Activated CD8-positive, alpha-beta memory T cell treated with anti-CD3 and anti-CD28 coated beads for 36 hours (primary cell): ENCODE results near the gene MYO9B. TPM values are rescaled to one million over a fixed set of nuclear protein-coding genes. Genes with fewer than 3 reads are reported as not detected.

Experiments used
- CTCF ChIA-PET: fragments of 350-600 bp; sonication (Branson Sonifier 250); formaldehyde crosslinking; loops from one replicate; lab custom pipeline; 2021; ENCODE audit warnings: antibody characterized with exemption; lab: Charles Lee
- POLR2A ChIA-PET: fragments of 350-600 bp; sonication (Branson Sonifier 250); formaldehyde crosslinking; loops from one replicate; lab custom pipeline; 2021; ENCODE audit warnings: antibody characterized with exemption; lab: Charles Lee
- total RNA-seq, 2 experiments: library from RNA; stranded (reverse); gene quantifications; one replicate each; pipeline ENCODE4 v1.2.3, GENCODE V29; 2021

The MYO9B gene
- total RNA-seq, 2 experiments from 2014 or later = 100 to 105 TPM

- CTCF ChIA-PET = interaction anchor here (0.7 to 1.2 kb wide), 2 partner anchors 69 to 717 kb away, joined by 3 read pairs; partner anchors contain the start of genes C19orf44 and CALR3
- POLR2A ChIA-PET = no interaction called here
Observed at GRCh38 chr19:17213334-17213733, 137.8 kb downstream of the MYO9B start.

- CTCF ChIA-PET = interaction anchor here (1.1 to 2.4 kb wide), 6 partner anchors 9 to 147 kb away, joined by 3 to 9 read pairs (median 3); partner anchors contain the start of gene OCEL1
- POLR2A ChIA-PET = interaction anchor here (1.1 to 2.3 kb wide), 7 partner anchors 12 to 205 kb away, joined by 3 to 13 read pairs (median 5); partner anchors contain the start of gene OCEL1
Observed at GRCh38 chr19:17214508-17215126, 139.0 kb downstream of the MYO9B start.

GRCh38 chr19:17215127-17215971 is 139.8 kb downstream of the MYO9B start, which contains the start of gene USE1:
TSS of gene USE1 (plus strand) at chr19:17215357. CDS start at chr19:17215406, 49 bp downstream.
- POLR2A ChIA-PET = interaction anchor here (1.1 to 2.3 kb wide), 7 partner anchors 11 to 204 kb away, joined by 3 to 13 read pairs (median 5); partner anchors contain the start of gene OCEL1
- CTCF ChIA-PET = interaction anchor here (0.6 to 2.4 kb wide), 10 partner anchors 8 to 1878 kb away, joined by 3 to 9 read pairs (median 3); partner anchors contain the start of gene OCEL1

- ChIA-PET CTCF (interaction anchor here (0.6 to 2.4 kb wide), 8 partner anchors 8 to 1878 kb away, joined by 3 to 9 read pairs (median 3); partner anchors contain the start of gene OCEL1), POLR2A (interaction anchor here (1.2 to 2.3 kb wide), 4 partner anchors 19 to 203 kb away, joined by 3 to 13 read pairs (median 4); no protein-coding TSS in a partner anchor)
Observed at GRCh38 chr19:17216058-17216670, 140.6 kb downstream of the MYO9B start.

GRCh38 chr19:17219286-17219685 is 143.7 kb downstream of the MYO9B start:
- POLR2A ChIA-PET = no interaction called here

GRCh38 chr19:17220207-17220758 is 144.7 kb downstream of the MYO9B start:
- ChIA-PET CTCF (interaction anchor here (0.6 kb wide), 1 partner anchor 14 kb away, joined by 3 read pairs; no protein-coding TSS in a partner anchor), POLR2A (interaction anchor here (1.0 kb wide), 1 partner anchor 15 kb away, joined by 3 read pairs; no protein-coding TSS in a partner anchor)

More at GRCh38 chr19:17219286-17219685, 143.7 kb downstream of the MYO9B start:
- CTCF ChIA-PET = no interaction called here

GRCh38 chr19:17225053-17225452 is 149.5 kb downstream of the MYO9B start:
- POLR2A ChIA-PET = interaction anchor here (1.5 to 1.7 kb wide), 2 partner anchors 7 to 100 kb away, joined by 4 to 5 read pairs; no protein-coding TSS in a partner anchor
- CTCF ChIA-PET = interaction anchor here (0.7 to 2.7 kb wide), 3 partner anchors 10 to 48 kb away, joined by 3 to 13 read pairs (median 9); partner anchors contain the start of gene USE1

GRCh38 chr19:17226002-17226933 is 150.7 kb downstream of the MYO9B start, which contains the start of gene OCEL1:
TSS of gene OCEL1 (plus strand) at chr19:17226226. CDS start at chr19:17226248, 22 bp downstream.
- ChIA-PET POLR2A (interaction anchor here (0.6 to 2.4 kb wide), 8 partner anchors 8 to 862 kb away, joined by 3 to 19 read pairs (median 4); partner anchors contain the start of gene USE1), CTCF (interaction anchor here (1.7 to 2.7 kb wide), 2 partner anchors 9 to 11 kb away, joined by 9 to 13 read pairs; partner anchors contain the start of gene USE1)

- ChIA-PET CTCF (no interaction called here), POLR2A (interaction anchor here (2.4 kb wide), 1 partner anchor 8 kb away, joined by 19 read pairs; no protein-coding TSS in a partner anchor)
Observed at GRCh38 chr19:17227798-17228367, 152.3 kb downstream of the MYO9B start.

- POLR2A ChIA-PET = no interaction called here
Observed at GRCh38 chr19:17229890-17230289, 154.3 kb downstream of the MYO9B start.

GRCh38 chr19:17232258-17232657 is 156.7 kb downstream of the MYO9B start:
- ChIA-PET POLR2A (interaction anchor here (1.0 kb wide), 1 partner anchor 152 kb away, joined by 3 read pairs; no protein-coding TSS in a partner anchor), CTCF (no interaction called here)

More at GRCh38 chr19:17229890-17230289, 154.3 kb downstream of the MYO9B start:
- CTCF ChIA-PET = no interaction called here

GRCh38 chr19:17234911-17235299 is 159.3 kb downstream of the MYO9B start:
- ChIA-PET CTCF (interaction anchor here (0.6 to 2.5 kb wide), 9 partner anchors 9 to 167 kb away, joined by 3 to 13 read pairs (median 3); partner anchors contain the start of genes BABAM1 and OCEL1), POLR2A (interaction anchor here (0.6 to 3.6 kb wide), 3 partner anchors 8 to 110 kb away, joined by 3 to 19 read pairs (median 13); partner anchors contain the start of genes OCEL1 and USE1)

- ChIA-PET POLR2A (interaction anchor here (0.7 to 3.6 kb wide), 4 partner anchors 9 to 32 kb away, joined by 3 to 19 read pairs (median 9); partner anchors contain the start of genes BABAM1, OCEL1 and USE1), CTCF (interaction anchor here (0.6 to 2.5 kb wide), 8 partner anchors 9 to 168 kb away, joined by 3 to 13 read pairs (median 3); partner anchors contain the start of genes BABAM1 and OCEL1)
Observed at GRCh38 chr19:17235300-17235970, 159.9 kb downstream of the MYO9B start.

- ChIA-PET CTCF (interaction anchor here (1.1 to 2.5 kb wide), 9 partner anchors 10 to 169 kb away, joined by 3 to 13 read pairs (median 3); partner anchors contain the start of genes BABAM1, OCEL1 and USE1), POLR2A (interaction anchor here (0.7 to 3.6 kb wide), 4 partner anchors 10 to 31 kb away, joined by 3 to 19 read pairs (median 9); partner anchors contain the start of genes BABAM1, OCEL1 and USE1)
Observed at GRCh38 chr19:17235971-17236777, 160.6 kb downstream of the MYO9B start.
